Measurements from ENCODE around the gene TMEM72. TPM values are rescaled to one million over a fixed set of nuclear protein-coding genes. Genes with fewer than 3 reads are reported as not detected.

TMEM72 gene
- total and polyA plus RNA-seq, 4 donors = 0.02 to 0.33 TPM; not detected in 2

DNA sequence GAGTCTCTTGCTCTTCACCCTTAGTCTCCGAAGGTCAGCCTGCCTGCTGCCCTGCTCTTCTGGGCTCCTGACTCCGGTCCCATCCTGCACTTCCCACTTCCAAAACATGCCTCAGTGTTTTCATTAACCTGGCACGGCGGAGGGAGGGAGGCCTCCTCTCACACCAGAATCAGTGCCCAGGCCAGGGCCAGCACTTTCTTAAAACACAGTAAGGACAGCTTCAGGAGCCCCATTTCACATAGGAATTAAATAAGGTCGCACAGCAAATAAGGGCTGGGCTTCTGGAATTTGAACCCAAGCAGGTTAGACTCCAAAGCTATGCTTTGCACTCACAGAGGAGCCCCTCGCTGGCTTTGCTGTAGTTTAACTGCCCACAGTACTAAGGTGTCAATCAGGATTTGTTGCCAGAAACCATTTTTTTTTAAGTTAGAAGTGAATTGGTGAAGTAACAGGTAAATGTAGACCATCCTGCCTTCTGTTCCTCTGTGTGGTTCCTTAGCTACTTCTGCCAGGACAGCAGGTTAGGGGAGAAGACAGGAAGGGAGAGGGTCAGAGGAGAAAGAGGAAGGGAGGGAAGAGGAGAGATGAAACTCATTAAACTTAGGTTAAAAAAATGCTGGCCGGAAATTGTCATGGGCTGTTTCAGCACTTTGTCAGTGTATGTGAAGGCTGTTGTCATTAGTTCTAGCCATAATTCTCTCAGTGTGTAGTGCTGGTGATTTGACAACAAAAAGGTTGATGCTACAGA, 49.5 kb downstream of the TMEM72 start:
- peak; percentile 29 for DNase-seq (ENCODE audit: low spot score)
- Histone ChIP-seq H3K4me3 (ENCODE audit: low read depth in 1 of 3, low read length in 3 of 3) (peak overlapping the region; percentile 14 to 75 (median 75)), H3K36me3 (ENCODE audit: control insufficient read depth in 4 of 4, insufficient read depth in 3 of 4, low read depth in 1 of 4, low read length in 3 of 4) (no peaks in the 10 kb centered on the region), H3K27ac (ENCODE audit: low read depth in 1 of 2, low read length in 2 of 2) (peak overlapping the region in 1 of 2 donors; percentile 15), H3K9ac (ENCODE audit: low read depth in 1 of 2, low read length in 2 of 2) (peak overlapping the region in 1 of 2 donors; percentile 24), H3K27me3 (ENCODE audit: control insufficient read depth in 4 of 4, insufficient read depth in 4 of 4, low read length in 3 of 4) (no peaks in the 10 kb centered on the region), H3K4me1 (ENCODE audit: control insufficient read depth in 4 of 4, insufficient read depth in 4 of 4, low read length in 3 of 4) (peaks cover 12 to 41% (median 19%) of the 10 kb centered on the region in 4 donors), H3K9me3 (ENCODE audit: control insufficient read depth in 4 of 4, low read length in 3 of 4) (no peaks in the 10 kb centered on the region)
- 61% methylated on average over 7 of the region's 7 CpGs for WGBS
- TF ChIP-seq NR2F2 (IDR thresholded peaks at IDR 0.05) = no peak

DNA sequence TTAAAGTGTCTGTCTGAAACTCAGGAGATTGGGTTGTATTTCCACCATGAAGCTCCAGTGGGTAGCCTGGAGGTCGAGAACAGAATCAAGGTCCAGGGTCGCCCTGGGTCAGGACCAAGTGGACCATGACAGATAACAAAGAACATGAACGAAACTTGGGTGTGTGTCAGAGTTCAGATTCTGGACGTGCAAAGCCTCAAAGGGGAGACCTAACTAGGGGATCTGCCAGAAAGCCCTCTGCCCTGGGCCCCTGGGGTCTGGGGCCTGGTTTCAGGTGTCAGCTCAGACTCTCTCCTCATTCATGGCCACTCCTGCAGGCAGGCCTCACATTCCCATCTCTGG, 50.1 kb downstream of the TMEM72 start:
- H3K36me3 ChIP-seq (ENCODE audit: control insufficient read depth in 4 of 4, insufficient read depth in 3 of 4, low read depth in 1 of 4, low read length in 3 of 4) = no peaks in the 10 kb centered on the region
- no peak overlapping the region for H3K27ac ChIP-seq (ENCODE audit: low read depth in 1 of 2, low read length in 2 of 2)
- 34% methylated on average over 4 of the region's 4 CpGs for WGBS
- TF ChIP-seq FOXA2 (IDR thresholded peaks at IDR 0.05) = no peak
- peak in 1 of 2 donors; percentile 17 for TF ChIP-seq RXRA (IDR thresholded peaks at IDR 0.05)
- TF ChIP-seq HNF4A (conservative IDR thresholded peaks at IDR 0.05) = peak in 1 of 2 donors; percentile 6
- peak; percentile 29 for DNase-seq (ENCODE audit: low spot score)
- H3K4me3 ChIP-seq (ENCODE audit: low read depth in 1 of 3, low read length in 3 of 3) = no peak overlapping the region
- H3K27me3 ChIP-seq (ENCODE audit: control insufficient read depth in 4 of 4, insufficient read depth in 4 of 4, low read length in 3 of 4) = no peaks in the 10 kb centered on the region
- no peaks in the 10 kb centered on the region for H3K9me3 ChIP-seq (ENCODE audit: control insufficient read depth in 4 of 4, low read length in 3 of 4)
- H3K9ac ChIP-seq (ENCODE audit: low read depth in 1 of 2, low read length in 2 of 2) = no peak overlapping the region
- H3K4me1 ChIP-seq (ENCODE audit: control insufficient read depth in 4 of 4, insufficient read depth in 4 of 4, low read length in 3 of 4) = peaks cover 12 to 42% (median 19%) of the 10 kb centered on the region in 4 donors

DNA sequence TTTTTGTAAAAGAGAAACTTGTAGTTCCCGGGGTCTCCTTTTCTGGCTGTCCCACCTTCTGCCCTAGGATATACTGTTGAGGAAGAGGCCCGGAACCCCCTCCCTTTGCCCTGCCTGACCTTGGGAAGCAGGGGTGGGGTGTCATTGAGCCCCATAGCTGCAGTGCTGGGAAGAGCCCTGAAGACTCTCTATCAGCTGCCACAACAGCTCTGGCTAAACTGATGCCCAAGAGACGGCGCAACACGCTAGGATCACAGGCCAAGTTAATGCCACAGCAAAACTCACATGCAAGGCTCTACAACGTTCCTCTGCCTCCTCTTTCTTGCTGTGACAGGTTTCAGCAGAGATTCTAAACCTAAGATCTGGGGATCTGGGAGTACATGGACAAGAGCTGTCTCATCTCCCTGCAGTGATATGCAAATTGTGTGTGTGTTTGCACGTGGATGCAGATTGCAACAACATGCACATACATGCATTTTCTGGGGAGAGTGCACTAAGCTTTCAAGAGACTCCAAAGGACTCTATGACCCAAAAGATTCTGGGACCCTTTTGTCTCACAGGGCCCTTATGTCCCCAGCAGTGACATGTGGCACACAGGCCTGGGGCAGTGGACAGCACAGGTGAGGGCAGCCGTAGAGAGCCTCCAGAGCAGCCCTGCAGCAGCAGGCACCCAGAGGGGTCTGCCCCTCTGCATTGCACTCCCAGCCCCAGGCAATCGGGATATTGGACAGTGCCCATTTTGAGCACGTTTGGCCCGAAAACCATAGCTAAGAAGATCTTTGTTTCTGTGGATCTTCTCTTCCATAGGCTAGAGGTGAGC, 51.0 kb downstream of the TMEM72 start:
- Histone ChIP-seq H3K4me3 (ENCODE audit: low read depth in 1 of 3, low read length in 3 of 3) (no peak overlapping the region), H3K27me3 (ENCODE audit: control insufficient read depth in 4 of 4, insufficient read depth in 4 of 4, low read length in 3 of 4) (no peaks in the 10 kb centered on the region), H3K27ac (ENCODE audit: low read depth in 1 of 2, low read length in 2 of 2) (no peak overlapping the region), H3K9me3 (ENCODE audit: control insufficient read depth in 4 of 4, low read length in 3 of 4) (no peaks in the 10 kb centered on the region), H3K36me3 (ENCODE audit: control insufficient read depth in 4 of 4, insufficient read depth in 3 of 4, low read depth in 1 of 4, low read length in 3 of 4) (no peaks in the 10 kb centered on the region), H3K4me1 (ENCODE audit: control insufficient read depth in 4 of 4, insufficient read depth in 4 of 4, low read length in 3 of 4) (peaks cover 12 to 45% (median 19%) of the 10 kb centered on the region in 4 donors), H3K9ac (ENCODE audit: low read depth in 1 of 2, low read length in 2 of 2) (no peak overlapping the region)
- DNase-seq (ENCODE audit: low spot score) = peak; percentile 22
- TF ChIP-seq, protein P1, sequence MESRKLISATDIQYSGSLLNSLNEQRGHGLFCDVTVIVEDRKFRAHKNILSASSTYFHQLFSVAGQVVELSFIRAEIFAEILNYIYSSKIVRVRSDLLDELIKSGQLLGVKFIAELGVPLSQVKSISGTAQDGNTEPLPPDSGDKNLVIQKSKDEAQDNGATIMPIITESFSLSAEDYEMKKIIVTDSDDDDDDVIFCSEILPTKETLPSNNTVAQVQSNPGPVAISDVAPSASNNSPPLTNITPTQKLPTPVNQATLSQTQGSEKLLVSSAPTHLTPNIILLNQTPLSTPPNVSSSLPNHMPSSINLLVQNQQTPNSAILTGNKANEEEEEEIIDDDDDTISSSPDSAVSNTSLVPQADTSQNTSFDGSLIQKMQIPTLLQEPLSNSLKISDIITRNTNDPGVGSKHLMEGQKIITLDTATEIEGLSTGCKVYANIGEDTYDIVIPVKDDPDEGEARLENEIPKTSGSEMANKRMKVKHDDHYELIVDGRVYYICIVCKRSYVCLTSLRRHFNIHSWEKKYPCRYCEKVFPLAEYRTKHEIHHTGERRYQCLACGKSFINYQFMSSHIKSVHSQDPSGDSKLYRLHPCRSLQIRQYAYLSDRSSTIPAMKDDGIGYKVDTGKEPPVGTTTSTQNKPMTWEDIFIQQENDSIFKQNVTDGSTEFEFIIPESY (IDR thresholded peaks at IDR 0.05) = no peak
- TF ChIP-seq, protein P2, sequence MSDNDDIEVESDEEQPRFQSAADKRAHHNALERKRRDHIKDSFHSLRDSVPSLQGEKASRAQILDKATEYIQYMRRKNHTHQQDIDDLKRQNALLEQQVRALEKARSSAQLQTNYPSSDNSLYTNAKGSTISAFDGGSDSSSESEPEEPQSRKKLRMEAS (IDR thresholded peaks at IDR 0.05) = no peak
- TF ChIP-seq, protein P3, sequence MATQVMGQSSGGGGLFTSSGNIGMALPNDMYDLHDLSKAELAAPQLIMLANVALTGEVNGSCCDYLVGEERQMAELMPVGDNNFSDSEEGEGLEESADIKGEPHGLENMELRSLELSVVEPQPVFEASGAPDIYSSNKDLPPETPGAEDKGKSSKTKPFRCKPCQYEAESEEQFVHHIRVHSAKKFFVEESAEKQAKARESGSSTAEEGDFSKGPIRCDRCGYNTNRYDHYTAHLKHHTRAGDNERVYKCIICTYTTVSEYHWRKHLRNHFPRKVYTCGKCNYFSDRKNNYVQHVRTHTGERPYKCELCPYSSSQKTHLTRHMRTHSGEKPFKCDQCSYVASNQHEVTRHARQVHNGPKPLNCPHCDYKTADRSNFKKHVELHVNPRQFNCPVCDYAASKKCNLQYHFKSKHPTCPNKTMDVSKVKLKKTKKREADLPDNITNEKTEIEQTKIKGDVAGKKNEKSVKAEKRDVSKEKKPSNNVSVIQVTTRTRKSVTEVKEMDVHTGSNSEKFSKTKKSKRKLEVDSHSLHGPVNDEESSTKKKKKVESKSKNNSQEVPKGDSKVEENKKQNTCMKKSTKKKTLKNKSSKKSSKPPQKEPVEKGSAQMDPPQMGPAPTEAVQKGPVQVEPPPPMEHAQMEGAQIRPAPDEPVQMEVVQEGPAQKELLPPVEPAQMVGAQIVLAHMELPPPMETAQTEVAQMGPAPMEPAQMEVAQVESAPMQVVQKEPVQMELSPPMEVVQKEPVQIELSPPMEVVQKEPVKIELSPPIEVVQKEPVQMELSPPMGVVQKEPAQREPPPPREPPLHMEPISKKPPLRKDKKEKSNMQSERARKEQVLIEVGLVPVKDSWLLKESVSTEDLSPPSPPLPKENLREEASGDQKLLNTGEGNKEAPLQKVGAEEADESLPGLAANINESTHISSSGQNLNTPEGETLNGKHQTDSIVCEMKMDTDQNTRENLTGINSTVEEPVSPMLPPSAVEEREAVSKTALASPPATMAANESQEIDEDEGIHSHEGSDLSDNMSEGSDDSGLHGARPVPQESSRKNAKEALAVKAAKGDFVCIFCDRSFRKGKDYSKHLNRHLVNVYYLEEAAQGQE (IDR thresholded peaks at IDR 0.05) = no peak
- TF ChIP-seq, protein P4, sequence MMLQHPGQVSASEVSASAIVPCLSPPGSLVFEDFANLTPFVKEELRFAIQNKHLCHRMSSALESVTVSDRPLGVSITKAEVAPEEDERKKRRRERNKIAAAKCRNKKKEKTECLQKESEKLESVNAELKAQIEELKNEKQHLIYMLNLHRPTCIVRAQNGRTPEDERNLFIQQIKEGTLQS (IDR thresholded peaks at IDR 0.05) = no peak
- TF ChIP-seq, protein P5, sequence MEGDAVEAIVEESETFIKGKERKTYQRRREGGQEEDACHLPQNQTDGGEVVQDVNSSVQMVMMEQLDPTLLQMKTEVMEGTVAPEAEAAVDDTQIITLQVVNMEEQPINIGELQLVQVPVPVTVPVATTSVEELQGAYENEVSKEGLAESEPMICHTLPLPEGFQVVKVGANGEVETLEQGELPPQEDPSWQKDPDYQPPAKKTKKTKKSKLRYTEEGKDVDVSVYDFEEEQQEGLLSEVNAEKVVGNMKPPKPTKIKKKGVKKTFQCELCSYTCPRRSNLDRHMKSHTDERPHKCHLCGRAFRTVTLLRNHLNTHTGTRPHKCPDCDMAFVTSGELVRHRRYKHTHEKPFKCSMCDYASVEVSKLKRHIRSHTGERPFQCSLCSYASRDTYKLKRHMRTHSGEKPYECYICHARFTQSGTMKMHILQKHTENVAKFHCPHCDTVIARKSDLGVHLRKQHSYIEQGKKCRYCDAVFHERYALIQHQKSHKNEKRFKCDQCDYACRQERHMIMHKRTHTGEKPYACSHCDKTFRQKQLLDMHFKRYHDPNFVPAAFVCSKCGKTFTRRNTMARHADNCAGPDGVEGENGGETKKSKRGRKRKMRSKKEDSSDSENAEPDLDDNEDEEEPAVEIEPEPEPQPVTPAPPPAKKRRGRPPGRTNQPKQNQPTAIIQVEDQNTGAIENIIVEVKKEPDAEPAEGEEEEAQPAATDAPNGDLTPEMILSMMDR (IDR thresholded peaks at IDR 0.05; ENCODE audit: low read depth, low read length, missing input control) = no peak
- no peak for TF ChIP-seq TAF1 (conservative IDR thresholded peaks at IDR 0.05)
- TF ChIP-seq HNF4G (IDR thresholded peaks at IDR 0.05) = no peak
- TF ChIP-seq SP1 (IDR thresholded peaks at IDR 0.05) = no peak
- TF ChIP-seq GABPA (IDR thresholded peaks at IDR 0.05 in 1 of 2, conservative IDR thresholded peaks at IDR 0.05 in 1 of 2) = no peak
- TF ChIP-seq RXRA (IDR thresholded peaks at IDR 0.05) = no peak
- TF ChIP-seq JUND (IDR thresholded peaks at IDR 0.05) = no peak
- 88% methylated on average over 11 of the region's 11 CpGs for WGBS
